ENCODE data around the gene CSRNP3. TPM values are rescaled to one million over a fixed set of nuclear protein-coding genes. Genes with fewer than 3 reads are reported as not detected.

Gene CSRNP3
- total and polyA plus RNA-seq, 4 donors: 0.18 to 2.2 (median 2.0) TPM

- no peak for TF ChIP-seq FOXA2 (IDR thresholded peaks at IDR 0.05)
- TF ChIP-seq HNF4G (IDR thresholded peaks at IDR 0.05): no peak
- no peak for TF ChIP-seq ATF3 (IDR thresholded peaks at IDR 0.05)
- TF ChIP-seq ZBTB33 (IDR thresholded peaks at IDR 0.05): no peak
- TF ChIP-seq MAX (IDR thresholded peaks at IDR 0.05): no peak
- TF ChIP-seq REST (IDR thresholded peaks at IDR 0.05): no peak
- TF ChIP-seq TAF1 (conservative IDR thresholded peaks at IDR 0.05): no peak
- TF ChIP-seq RAD21 (IDR thresholded peaks at IDR 0.05): no peak
- TF ChIP-seq NR2F2 (IDR thresholded peaks at IDR 0.05): no peak
- TF ChIP-seq GABPA (IDR thresholded peaks at IDR 0.05 in 1 of 2, conservative IDR thresholded peaks at IDR 0.05 in 1 of 2): no peak
- no peak for TF ChIP-seq RXRA (IDR thresholded peaks at IDR 0.05)
- TF ChIP-seq SP1 (IDR thresholded peaks at IDR 0.05): no peak
- no peak for TF ChIP-seq JUND (IDR thresholded peaks at IDR 0.05)
- no peak for DNase-seq (ENCODE audit: low spot score)
Observed at GRCh38 chr2:165687426-165688002, 218.0 kb downstream of the CSRNP3 start.

GRCh38 chr2:165691615-165692014 lies 222.1 kb downstream of the CSRNP3 start:
- Histone ChIP-seq H3K9ac (ENCODE audit: low read depth in 1 of 2, low read length in 2 of 2) (no peak overlapping the region), H3K27me3 (ENCODE audit: control insufficient read depth in 4 of 4, insufficient read depth in 4 of 4, low read length in 3 of 4) (no peaks in the 10 kb centered on the region), H3K4me3 (ENCODE audit: low read depth in 1 of 3, low read length in 3 of 3) (no peak overlapping the region), H3K36me3 (ENCODE audit: control insufficient read depth in 4 of 4, insufficient read depth in 3 of 4, low read depth in 1 of 4, low read length in 3 of 4) (no peaks in the 10 kb centered on the region), H3K27ac (ENCODE audit: low read depth in 1 of 2, low read length in 2 of 2) (no peak overlapping the region), H3K9me3 (ENCODE audit: control insufficient read depth in 4 of 4, low read length in 3 of 4) (no peaks in the 10 kb centered on the region), H3K4me1 (ENCODE audit: control insufficient read depth in 4 of 4, insufficient read depth in 4 of 4, low read length in 3 of 4) (no peaks in the 10 kb centered on the region)
- no peak for DNase-seq (ENCODE audit: low spot score)
- WGBS: 68% methylated on average over 7 of the region's 7 CpGs
- no peak for TF ChIP-seq JUND (IDR thresholded peaks at IDR 0.05)
- no peak for TF ChIP-seq SP1 (IDR thresholded peaks at IDR 0.05)
- TF ChIP-seq ATF3 (IDR thresholded peaks at IDR 0.05): no peak
- no peak for TF ChIP-seq ZBTB33 (IDR thresholded peaks at IDR 0.05)
- no peak for TF ChIP-seq CTCF (IDR thresholded peaks at IDR 0.05; ENCODE audit: low read depth, low read length, missing input control)
- TF ChIP-seq MAX (IDR thresholded peaks at IDR 0.05): no peak
- TF ChIP-seq HNF4A (conservative IDR thresholded peaks at IDR 0.05): no peak
- TF ChIP-seq TAF1 (conservative IDR thresholded peaks at IDR 0.05): no peak
- no peak for TF ChIP-seq HNF4G (IDR thresholded peaks at IDR 0.05)

More at GRCh38 chr2:165687426-165688002, 218.0 kb downstream of the CSRNP3 start:
- H3K36me3 ChIP-seq (ENCODE audit: control insufficient read depth in 4 of 4, insufficient read depth in 3 of 4, low read depth in 1 of 4, low read length in 3 of 4): no peaks in the 10 kb centered on the region
- no peaks in the 10 kb centered on the region for H3K9me3 ChIP-seq (ENCODE audit: control insufficient read depth in 4 of 4, low read length in 3 of 4)
- H3K27me3 ChIP-seq (ENCODE audit: control insufficient read depth in 4 of 4, insufficient read depth in 4 of 4, low read length in 3 of 4): no peaks in the 10 kb centered on the region
- H3K9ac ChIP-seq (ENCODE audit: low read depth in 1 of 2, low read length in 2 of 2): no peak overlapping the region
- H3K4me1 ChIP-seq (ENCODE audit: control insufficient read depth in 4 of 4, insufficient read depth in 4 of 4, low read length in 3 of 4): no peaks in the 10 kb centered on the region
- no peak overlapping the region for H3K27ac ChIP-seq (ENCODE audit: low read depth in 1 of 2, low read length in 2 of 2)
- 86% methylated on average over 4 of the region's 4 CpGs for WGBS
- no peak overlapping the region for H3K4me3 ChIP-seq (ENCODE audit: low read depth in 1 of 3, low read length in 3 of 3)

Measured in liver (tissue), 9 donors.